HFFc6 (cell line): ENCODE measurements around the gene KLF12. TPM values are rescaled to one million over a fixed set of nuclear protein-coding genes. Genes with fewer than 3 reads are reported as not detected.

ENCODE experiments used
- DNase-seq: peaks from one replicate; pipeline ENCODE4 v3.0.0-alpha.2; 2018
- H3K27ac Mint-ChIP-seq: 2 replicates; pipeline ENCODE4 v1.8.0; 2020; ENCODE audit warnings: mild to moderate bottlenecking, mixed read lengths
- H3K27me3 Mint-ChIP-seq: 2 replicates; pipeline ENCODE4 v1.8.0; 2021; ENCODE audit warnings: mild to moderate bottlenecking, moderate library complexity, mixed read lengths; ENCODE audit not compliant: insufficient read depth
- H3K36me3 Mint-ChIP-seq: 2 replicates; pipeline ENCODE4 v1.8.0; 2021; ENCODE audit warnings: low read depth, mixed read lengths
- H3K4me1 Mint-ChIP-seq: 2 replicates; pipeline ENCODE4 v1.8.0; 2020; ENCODE audit warnings: low read depth, mixed read lengths
- H3K4me3 Mint-ChIP-seq: 2 replicates; pipeline ENCODE4 v1.8.0; 2020; ENCODE audit warnings: mild to moderate bottlenecking, moderate library complexity, mixed read lengths
- H3K9me3 Mint-ChIP-seq: 2 replicates; pipeline ENCODE4 v1.8.0; 2020; ENCODE audit warnings: mild to moderate bottlenecking, mixed read lengths
- CTCF ChIP-seq: fragments of 200-600 bp; sonication (generic); IDR thresholded peaks from 2 replicates; pipeline ENCODE4 v1.5.0; 2021; ENCODE audit warnings: antibody characterized with exemption, mild to moderate bottlenecking
- total RNA-seq, 6 experiments: library from RNA; stranded (reverse); fragmentation: NEBNext Ultra II Directional; extraction: Animal tissue kit (Norgen Biotek cat#: 25700); gene quantifications; 2 replicates in 1 of 6; 3 replicates in 5 of 6; pipeline ENCODE4 v1.2.3, GENCODE V29; 2021

The KLF12 gene
- total RNA-seq, 6 experiments from 2014 or later, result 18.1 to 28.2 (median 24.1) TPM

GRCh38 chr13:74169676-74170075, 35.5 kb upstream of the KLF12 start:
- no peak overlapping the region for H3K4me3 Mint-ChIP-seq
- no peaks in the 10 kb centered on the region for H3K9me3 Mint-ChIP-seq
- peaks cover 7% of the 10 kb centered on the region for H3K4me1 Mint-ChIP-seq
- H3K27ac Mint-ChIP-seq, result no peak overlapping the region
- TF ChIP-seq CTCF, result no peak
- DNase-seq, result no peak
- H3K27me3 Mint-ChIP-seq, result no peaks in the 10 kb centered on the region
- no peaks in the 10 kb centered on the region for H3K36me3 Mint-ChIP-seq

GRCh38 chr13:74168263-74168675, 34.1 kb upstream of the KLF12 start:
- H3K4me1 Mint-ChIP-seq, result peaks cover 7% of the 10 kb centered on the region
- DNase-seq, result no peak

GRCh38 chr13:74166261-74167004, 32.2 kb upstream of the KLF12 start:
- Mint-ChIP-seq H3K27me3 (no peaks in the 10 kb centered on the region), H3K4me3 (no peak overlapping the region), H3K36me3 (no peaks in the 10 kb centered on the region), H3K27ac (no peak overlapping the region), H3K4me1 (peaks cover 7% of the 10 kb centered on the region), H3K9me3 (no peaks in the 10 kb centered on the region)
- TF ChIP-seq CTCF, result no peak
- DNase-seq, result no peak

More at GRCh38 chr13:74168263-74168675, 34.1 kb upstream of the KLF12 start:
- no peaks in the 10 kb centered on the region for H3K9me3 Mint-ChIP-seq
- TF ChIP-seq CTCF, result no peak
- H3K27ac Mint-ChIP-seq, result no peak overlapping the region
- H3K36me3 Mint-ChIP-seq, result no peaks in the 10 kb centered on the region
- H3K4me3 Mint-ChIP-seq, result no peak overlapping the region
- no peaks in the 10 kb centered on the region for H3K27me3 Mint-ChIP-seq

GRCh38 chr13:74162782-74163181, 28.6 kb upstream of the KLF12 start:
- H3K4me1 Mint-ChIP-seq, result peaks cover 19% of the 10 kb centered on the region
- no peaks in the 10 kb centered on the region for H3K27me3 Mint-ChIP-seq
- H3K27ac Mint-ChIP-seq, result no peak overlapping the region
- no peaks in the 10 kb centered on the region for H3K36me3 Mint-ChIP-seq
- H3K4me3 Mint-ChIP-seq, result no peak overlapping the region
- no peak for DNase-seq
- no peak for TF ChIP-seq CTCF
- H3K9me3 Mint-ChIP-seq, result no peaks in the 10 kb centered on the region

- Mint-ChIP-seq H3K27me3 (no peaks in the 10 kb centered on the region), H3K4me1 (peaks cover 19% of the 10 kb centered on the region), H3K36me3 (no peaks in the 10 kb centered on the region), H3K27ac (no peak overlapping the region), H3K9me3 (no peaks in the 10 kb centered on the region), H3K4me3 (no peak overlapping the region)
- DNase-seq, result no peak
- no peak for TF ChIP-seq CTCF
These were observed 27.9 kb upstream of the KLF12 start for GRCh38 chr13:74162135-74162534.
